Panc1 (cell line): ENCODE data around the gene ATG16L2. TPM values are rescaled to one million over a fixed set of nuclear protein-coding genes. Genes with fewer than 3 reads are reported as not detected.

Experiments
- ATAC-seq: fragments of 200-7000 bp; cut with Tn5 transposase; 2 replicates; pipeline ENCODE4 v1.9.1; 2020; ENCODE audit warnings: mild to moderate bottlenecking, moderate library complexity
- BruUV-seq: library from RNA; stranded (reverse); fragments of 400-500 nt; replicated peaks from 2 replicates; lab custom pipeline; 2021; lab: Mats Ljungman, UMichigan
- CTCF ChIA-PET: fragments of 300-600 bp; sonication (Branson Sonifier 250); formaldehyde crosslinking; loops from one replicate; lab custom pipeline; 2022; ENCODE audit warnings: antibody characterized with exemption; lab: Charles Lee
- POLR2A ChIA-PET: fragments of 300-600 bp; sonication (Branson Sonifier 250); formaldehyde crosslinking; loops from one replicate; lab custom pipeline; 2022; ENCODE audit warnings: antibody characterized with exemption; lab: Charles Lee
- DNase-seq: peaks from one replicate; pipeline ENCODE4 v3.0.0-alpha.2; 2010; ENCODE audit warnings: low read depth, low spot score
- H3K27ac ChIP-seq: 2 replicates; pipeline ENCODE4 v1.5.1; 2011; ENCODE audit warnings: mild to moderate bottlenecking, low read length, inconsistent platforms
- H3K27me3 ChIP-seq: fragments of 200-500 bp; sonication (Bioruptor generic); 2 replicates; pipeline ENCODE4 v1.6.0; 2014; ENCODE audit warnings: low read length, inconsistent platforms; ENCODE audit not compliant: control insufficient read depth, insufficient read depth
- H3K36me3 ChIP-seq: fragments of 200-500 bp; sonication (Bioruptor generic); 2 replicates; pipeline ENCODE4 v1.5.1; 2014; ENCODE audit warnings: inconsistent platforms, mild to moderate bottlenecking, low read length, moderate library complexity; ENCODE audit not compliant: control insufficient read depth, insufficient read depth
- H3K4me1 ChIP-seq: 2 replicates; pipeline ENCODE4 v1.5.1; 2011; ENCODE audit warnings: inconsistent platforms, mild to moderate bottlenecking, low read length, moderate library complexity; ENCODE audit not compliant: control insufficient read depth, insufficient read depth
- H3K4me3 ChIP-seq, 2 experiments: 2 replicates each; pipeline ENCODE4 v1.5.1; 2011 to 2012; ENCODE audit warnings: low read depth in 2 of 2, low read length in 2 of 2, mild to moderate bottlenecking in 2 of 2, inconsistent platforms in 1 of 2, moderate library complexity in 1 of 2
- H3K9me3 ChIP-seq: fragments of 200-500 bp; sonication (Bioruptor generic); 2 replicates; pipeline ENCODE4 v1.5.1; 2014; ENCODE audit warnings: low read depth, mild to moderate bottlenecking, inconsistent platforms, low read length, moderate library complexity; ENCODE audit not compliant: control insufficient read depth, insufficient read depth
- POLR2AphosphoS5 ChIP-seq: IDR thresholded peaks from 2 replicates; pipeline ENCODE4 v1.6.1; 2012; ENCODE audit warnings: mild to moderate bottlenecking, low read depth, low read length, moderate library complexity
- REST ChIP-seq, 2 experiments: IDR thresholded peaks; 2 replicates each; pipeline ENCODE4 v1.6.1; 2011 to 2012; ENCODE audit warnings: low read depth in 2 of 2, control low read depth in 1 of 2, low read length in 1 of 2, mild to moderate bottlenecking in 1 of 2, moderate library complexity in 1 of 2; ENCODE audit not compliant: insufficient read depth in 1 of 2
- SIN3A ChIP-seq: IDR thresholded peaks from 2 replicates; pipeline ENCODE4 v1.6.1; 2012; ENCODE audit warnings: low read depth, mild to moderate bottlenecking, low read length, moderate library complexity, borderline replicate concordance; ENCODE audit not compliant: insufficient read depth
- TCF7L2 ChIP-seq: IDR thresholded peaks from 2 replicates; pipeline ENCODE4 v1.6.1; 2011; ENCODE audit warnings: mild to moderate bottlenecking, low read depth, low read length, inconsistent platforms
- in situ Hi-C: cut with HindIII; loops from 2 replicates; pipeline ENCODE4 v1.10.0; 2016; ENCODE audit warnings: low sequenced_read_pairs, low pct_unique_long_range_greater_than_20kb
- intact Hi-C: fragments of 100-400 bp; cut with micrococcal nuclease; formaldehyde crosslinking; loops from one replicate; pipeline ENCODE4 v1.10.0; 2022; ENCODE audit not compliant: unreplicated experiment
- total RNA-seq: library from RNA; stranded (reverse); gene quantifications from one replicate; pipeline ENCODE4 v1.2.1, GENCODE V29; 2021; ENCODE audit not compliant: unreplicated experiment
- TF ChIP-seq, protein P1 (sequence below): fragments of 450-650 bp; IDR thresholded peaks from 2 replicates; pipeline ENCODE4 v1.5.1; 2017; ENCODE audit warnings: mild to moderate bottlenecking

ATG16L2 gene
- total RNA-seq, 1 experiment from 2014 or later = 14.6 TPM

GRCh38 chr11:72833083-72833733, 19.0 kb downstream of the ATG16L2 start:
- no peaks in the 10 kb centered on the region for H3K36me3 ChIP-seq
- H3K4me3 ChIP-seq = no peak overlapping the region
- BruUV-seq = no TSS peak
- ATAC-seq = no peak
- no peak for DNase-seq
- intact Hi-C loops = loop anchor here (5.0 kb wide), 1 partner anchor 409 kb away; no protein-coding TSS in a partner anchor
- ChIA-PET CTCF (interaction anchor here (0.7 to 1.5 kb wide), 2 partner anchors 410 to 634 kb away, joined by 5 read pairs; no protein-coding TSS in a partner anchor), POLR2A (no interaction called here)
- H3K4me1 ChIP-seq = 0 out of 2 replicates have a peak, but pooled peaks cover 4% of the 10 kb centered on the region
- H3K27me3 ChIP-seq = no peaks in the 10 kb centered on the region
- in situ Hi-C loops = no loop called here
- no peak overlapping the region for H3K27ac ChIP-seq
- no peaks in the 10 kb centered on the region for H3K9me3 ChIP-seq
- TF ChIP-seq POLR2AphosphoS5 (no peak), REST (IDR thresholded peaks at IDR 0.05; ENCODE audit: insufficient read depth in 1 of 2, low read depth in 2 of 2, low read length in 1 of 2) (no peak), SIN3A (no peak), TCF7L2 (no peak)
- TF ChIP-seq, protein P1, sequence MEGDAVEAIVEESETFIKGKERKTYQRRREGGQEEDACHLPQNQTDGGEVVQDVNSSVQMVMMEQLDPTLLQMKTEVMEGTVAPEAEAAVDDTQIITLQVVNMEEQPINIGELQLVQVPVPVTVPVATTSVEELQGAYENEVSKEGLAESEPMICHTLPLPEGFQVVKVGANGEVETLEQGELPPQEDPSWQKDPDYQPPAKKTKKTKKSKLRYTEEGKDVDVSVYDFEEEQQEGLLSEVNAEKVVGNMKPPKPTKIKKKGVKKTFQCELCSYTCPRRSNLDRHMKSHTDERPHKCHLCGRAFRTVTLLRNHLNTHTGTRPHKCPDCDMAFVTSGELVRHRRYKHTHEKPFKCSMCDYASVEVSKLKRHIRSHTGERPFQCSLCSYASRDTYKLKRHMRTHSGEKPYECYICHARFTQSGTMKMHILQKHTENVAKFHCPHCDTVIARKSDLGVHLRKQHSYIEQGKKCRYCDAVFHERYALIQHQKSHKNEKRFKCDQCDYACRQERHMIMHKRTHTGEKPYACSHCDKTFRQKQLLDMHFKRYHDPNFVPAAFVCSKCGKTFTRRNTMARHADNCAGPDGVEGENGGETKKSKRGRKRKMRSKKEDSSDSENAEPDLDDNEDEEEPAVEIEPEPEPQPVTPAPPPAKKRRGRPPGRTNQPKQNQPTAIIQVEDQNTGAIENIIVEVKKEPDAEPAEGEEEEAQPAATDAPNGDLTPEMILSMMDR = no peak

- Histone ChIP-seq H3K4me1 (0 out of 2 replicates have a peak, but pooled peaks cover 4% of the 10 kb centered on the region), H3K27ac (no peak overlapping the region), H3K27me3 (no peaks in the 10 kb centered on the region), H3K36me3 (no peaks in the 10 kb centered on the region), H3K9me3 (no peaks in the 10 kb centered on the region), H3K4me3 (no peak overlapping the region)
- CTCF ChIA-PET = interaction anchor here (0.7 kb wide), 1 partner anchor 633 kb away, joined by 5 read pairs; no protein-coding TSS in a partner anchor
- in situ Hi-C loops = no loop called here
- BruUV-seq = no TSS peak
- no peak for DNase-seq
- ATAC-seq = no peak
- intact Hi-C loops = loop anchor here (5.0 kb wide), 1 partner anchor 408 kb away; no protein-coding TSS in a partner anchor
- POLR2A ChIA-PET = no interaction called here
- TF ChIP-seq, protein P1 = no peak
- TF ChIP-seq SIN3A (no peak), REST (IDR thresholded peaks at IDR 0.05; ENCODE audit: insufficient read depth in 1 of 2, low read depth in 2 of 2, low read length in 1 of 2) (no peak), TCF7L2 (no peak), POLR2AphosphoS5 (no peak)
Observed at GRCh38 chr11:72833811-72834493, 19.7 kb downstream of the ATG16L2 start.
